Stimulated activated CD8-positive, alpha-beta memory T cell treated with anti-CD3 and anti-CD28 coated beads, Interleukin-12 subunit alpha, Interleukin-12 subunit beta, amount 100 ng/mL, for 24 hours (primary cell): ENCODE measurements around the gene MAMDC4.
"Not testable (repeated sequence)": the region's sequence is repeated elsewhere in the genome, so short reads cannot be mapped to it uniquely, and the experiment has no call there.

ENCODE experiments used
- DNase-seq: peaks from one replicate; pipeline ENCODE4 v3.0.0-alpha.2; 2020; ENCODE audit errors: extremely low read depth

Gene MAMDC4

GRCh38 chr9:136825295-136826187 is 26.6 kb upstream of the MAMDC4 start:
- no peak for DNase-seq

- no peak for DNase-seq
Observed at GRCh38 chr9:136826188-136826541, 26.0 kb upstream of the MAMDC4 start.

- no peak for DNase-seq
Observed at GRCh38 chr9:136826703-136827582, 25.2 kb upstream of the MAMDC4 start.

- DNase-seq: no peak
Observed at GRCh38 chr9:136827794-136828473, 24.2 kb upstream of the MAMDC4 start.

GRCh38 chr9:136828474-136829140 is 23.5 kb upstream of the MAMDC4 start:
- no peak for DNase-seq

- DNase-seq: no peak
Observed at GRCh38 chr9:136829412-136829811, 22.7 kb upstream of the MAMDC4 start.

- no peak for DNase-seq
Observed at GRCh38 chr9:136829981-136830885, 21.9 kb upstream of the MAMDC4 start.

GRCh38 chr9:136831002-136831719 is 21.0 kb upstream of the MAMDC4 start:
- DNase-seq: no peak

GRCh38 chr9:136831720-136832104 is 20.4 kb upstream of the MAMDC4 start:
- DNase-seq: no peak

GRCh38 chr9:136832581-136832980 is 19.6 kb upstream of the MAMDC4 start:
- no peak for DNase-seq

- not testable (repeated sequence) for DNase-seq
Observed at GRCh38 chr9:136833381-136834048, 18.6 kb upstream of the MAMDC4 start.

- no peak for DNase-seq
Observed at GRCh38 chr9:136835162-136835931, 16.8 kb upstream of the MAMDC4 start.

- DNase-seq: no peak
Observed at GRCh38 chr9:136835932-136836904, 15.9 kb upstream of the MAMDC4 start.

GRCh38 chr9:136837146-136837855 is 14.8 kb upstream of the MAMDC4 start:
- DNase-seq: no peak

GRCh38 chr9:136837856-136838277 is 14.3 kb upstream of the MAMDC4 start:
- DNase-seq: not testable (repeated sequence)

- no peak for DNase-seq
Observed at GRCh38 chr9:136838314-136839228, 13.6 kb upstream of the MAMDC4 start.
